HepG2 (cell line): ENCODE measurements around the gene SEMA4C. TPM values are rescaled to one million over a fixed set of nuclear protein-coding genes. Genes with fewer than 3 reads are reported as not detected.

Source experiments
- FOXJ3 ChIP-seq: sonication (generic); formaldehyde crosslinking; IDR thresholded peaks from 2 replicates; pipeline ENCODE4 v1.4.0; 2020; ENCODE audit warnings: missing genetic modification reagents, mild to moderate bottlenecking, borderline replicate concordance
- HNF1B ChIP-seq: sonication (generic); formaldehyde crosslinking; IDR thresholded peaks from 2 replicates; pipeline ENCODE4 v1.5.1; 2020; ENCODE audit warnings: mild to moderate bottlenecking, moderate library complexity, missing genetic modification reagents
- MAZ ChIP-seq, 2 experiments: sonication (generic) in 1 of 2; formaldehyde crosslinking in 1 of 2; IDR thresholded peaks; 2 replicates each; pipeline versions ENCODE4 v1.5.0 to v1.6.1; 2012 to 2020; ENCODE audit warnings: low read depth in 2 of 2, mild to moderate bottlenecking in 2 of 2, borderline replicate concordance in 1 of 2, improper control_type of control experiment in 1 of 2, low read length in 1 of 2, missing genetic modification reagents in 1 of 2, moderate library complexity in 1 of 2
- MTF1 ChIP-seq: sonication (generic); formaldehyde crosslinking; IDR thresholded peaks from 2 replicates; pipeline ENCODE4 v1.5.0; 2020; ENCODE audit warnings: missing genetic modification reagents
- NCOA5 ChIP-seq: sonication (generic); formaldehyde crosslinking; IDR thresholded peaks from 2 replicates; pipeline ENCODE4 v1.4.0; 2020; ENCODE audit warnings: missing genetic modification reagents
- NFE2L2 ChIP-seq: fragments of 150-350 bp; IDR thresholded peaks from 2 replicates; pipeline ENCODE4 v1.6.1; 2014; ENCODE audit warnings: low read length
- POGK ChIP-seq: sonication (generic); formaldehyde crosslinking; conservative IDR thresholded peaks from 2 replicates; pipeline ENCODE4 v1.8.0; 2022; ENCODE audit warnings: mild to moderate bottlenecking, moderate library complexity, missing genetic modification reagents
- RBM39 ChIP-seq: fragments of 200-400 bp; formaldehyde crosslinking; IDR thresholded peaks from one replicate; pipeline ENCODE4 v1.6.1; 2018; ENCODE audit warnings: antibody characterized with exemption, mild to moderate bottlenecking, low read depth, low read length; ENCODE audit not compliant: poor library complexity, severe bottlenecking
- SOX5 ChIP-seq: IDR thresholded peaks from 2 replicates; pipeline ENCODE4 v1.6.1; 2016; ENCODE audit warnings: borderline replicate concordance
- SP140L ChIP-seq: sonication (generic); formaldehyde crosslinking; IDR thresholded peaks from 2 replicates; pipeline ENCODE4 v1.4.0; 2020; ENCODE audit warnings: missing genetic modification reagents, borderline replicate concordance
- ZBTB42 ChIP-seq: sonication (generic); formaldehyde crosslinking; IDR thresholded peaks from 2 replicates; pipeline ENCODE4 v1.5.0; 2020; ENCODE audit warnings: mild to moderate bottlenecking, missing genetic modification reagents
- ZNF12 ChIP-seq: sonication (generic); formaldehyde crosslinking; IDR thresholded peaks from 2 replicates; pipeline ENCODE4 v1.5.0; 2020; ENCODE audit warnings: missing genetic modification reagents
- ZNF275 ChIP-seq: sonication (generic); formaldehyde crosslinking; IDR thresholded peaks from 2 replicates; pipeline ENCODE4 v1.8.0; 2022; ENCODE audit warnings: missing genetic modification reagents, mild to moderate bottlenecking, inconsistent platforms, borderline replicate concordance
- ZNF30 ChIP-seq: sonication (generic); formaldehyde crosslinking; IDR thresholded peaks from 2 replicates; pipeline ENCODE4 v1.5.0; 2020; ENCODE audit warnings: mild to moderate bottlenecking, missing genetic modification reagents
- ZNF615 ChIP-seq: sonication (generic); formaldehyde crosslinking; IDR thresholded peaks from 2 replicates; pipeline ENCODE4 v1.5.0; 2020; ENCODE audit warnings: mild to moderate bottlenecking, missing genetic modification reagents, borderline replicate concordance
- ZNF737 ChIP-seq: sonication (generic); formaldehyde crosslinking; IDR thresholded peaks from 2 replicates; pipeline ENCODE4 v1.5.0; 2020; ENCODE audit warnings: missing genetic modification reagents, mild to moderate bottlenecking, borderline replicate concordance
- polyA plus RNA-seq, 8 experiments: library from polyadenylated mRNA; depleted of rRNA in 3 of 8; stranded (reverse) in 7 of 8; unstranded in 1 of 8; fragments of >200 nt; fragmentation: Illumina TruSeq in 4 of 8; extraction: Trizol in 4 of 8; gene quantifications; 2 replicates each; pipeline versions ENCODE4 v1.2.1 to v1.2.3, GENCODE V29; 2011 to 2016; ENCODE audit warnings: low read depth in 4 of 8, missing spikeins in 1 of 8, mixed read lengths in 1 of 8; ENCODE audit not compliant: insufficient read depth in 1 of 8
- total RNA-seq, 5 experiments: library from RNA; depleted of rRNA; stranded (reverse); fragments of >200 nt; fragmentation: Illumina TruSeq; extraction: Trizol; gene quantifications; 2 replicates each; pipeline ENCODE4 v1.2.3, GENCODE V29; 2016; ENCODE audit warnings: low read depth in 1 of 5
- TF ChIP-seq, protein P1 (sequence below): IDR thresholded peaks from 2 replicates; pipeline ENCODE4 v1.6.1; 2012; ENCODE audit warnings: low read length, improper control_type of control experiment
- TF ChIP-seq, protein P2 (sequence below): sonication (generic); formaldehyde crosslinking; IDR thresholded peaks from 2 replicates; pipeline ENCODE4 v1.4.0; 2020; ENCODE audit warnings: missing genetic modification reagents

The SEMA4C gene
- total and polyA plus RNA-seq, 2 of the 13 experiments (the other 11 are each of a cell fraction or from before 2014, with no cell fraction given), result 25.9 to 46.6 TPM

DNA sequence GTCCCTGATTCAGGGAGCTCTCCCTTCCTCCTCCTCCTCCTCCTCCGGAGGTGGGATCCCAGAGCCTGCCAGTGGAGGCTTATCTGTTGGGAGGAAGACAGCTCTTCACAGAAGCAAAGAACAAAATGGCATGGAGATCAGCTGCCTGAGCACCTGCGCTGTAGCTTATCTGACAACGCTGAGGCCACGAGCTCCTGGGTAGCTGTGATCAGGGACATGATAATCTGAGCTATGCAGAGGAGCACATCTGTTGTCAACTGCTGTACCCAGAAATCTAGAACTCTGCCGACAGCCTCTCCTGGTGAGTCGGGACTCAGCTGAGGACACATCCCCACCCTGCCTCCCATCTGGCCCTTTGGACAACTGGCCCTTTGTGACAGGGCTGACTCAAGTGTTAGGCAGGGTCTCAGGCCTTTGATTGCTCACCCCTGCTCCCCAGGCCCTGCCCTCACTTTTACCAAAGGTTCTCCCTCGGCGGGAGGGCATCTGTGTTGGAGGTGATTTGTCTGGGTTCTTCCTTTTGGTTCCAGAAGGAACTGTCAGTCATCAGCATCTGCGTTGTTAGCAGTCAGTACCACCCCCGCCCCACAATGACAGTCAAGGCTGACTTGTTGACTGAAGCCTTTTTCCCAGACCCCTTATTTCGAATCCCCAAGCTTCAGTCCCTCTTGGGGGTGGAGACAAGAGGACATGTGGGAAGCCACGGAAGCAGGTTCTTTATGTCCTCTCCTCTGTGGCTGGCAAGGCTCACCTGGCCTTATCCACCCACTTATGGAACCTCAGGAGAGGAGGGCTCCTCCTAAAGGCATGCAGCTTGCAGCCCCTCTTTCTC, 59.7 kb downstream of the SEMA4C start (continued):
- TF ChIP-seq ZBTB42 (CRISPR knock-in tag) (no peak), POGK (CRISPR knock-in tag) (no peak), MAZ (IDR thresholded peaks at IDR 0.05; ENCODE audit: borderline replicate concordance, low read depth, low read length) (no peak), MAZ (CRISPR knock-in tag; IDR thresholded peaks at IDR 0.05; ENCODE audit: low read depth) (no peak), SP140L (CRISPR knock-in tag) (no peak), SOX5 (no peak), ZNF30 (CRISPR knock-in tag) (no peak), RBM39 (no peak), ZNF737 (CRISPR knock-in tag) (no peak), FOXJ3 (CRISPR knock-in tag) (no peak), ZNF615 (CRISPR knock-in tag) (no peak), NFE2L2 (no peak), MTF1 (CRISPR knock-in tag) (no peak), NCOA5 (CRISPR knock-in tag) (no peak), ZNF12 (CRISPR knock-in tag) (no peak), HNF1B (no peak), ZNF275 (CRISPR knock-in tag) (no peak)
- TF ChIP-seq, protein P1, sequence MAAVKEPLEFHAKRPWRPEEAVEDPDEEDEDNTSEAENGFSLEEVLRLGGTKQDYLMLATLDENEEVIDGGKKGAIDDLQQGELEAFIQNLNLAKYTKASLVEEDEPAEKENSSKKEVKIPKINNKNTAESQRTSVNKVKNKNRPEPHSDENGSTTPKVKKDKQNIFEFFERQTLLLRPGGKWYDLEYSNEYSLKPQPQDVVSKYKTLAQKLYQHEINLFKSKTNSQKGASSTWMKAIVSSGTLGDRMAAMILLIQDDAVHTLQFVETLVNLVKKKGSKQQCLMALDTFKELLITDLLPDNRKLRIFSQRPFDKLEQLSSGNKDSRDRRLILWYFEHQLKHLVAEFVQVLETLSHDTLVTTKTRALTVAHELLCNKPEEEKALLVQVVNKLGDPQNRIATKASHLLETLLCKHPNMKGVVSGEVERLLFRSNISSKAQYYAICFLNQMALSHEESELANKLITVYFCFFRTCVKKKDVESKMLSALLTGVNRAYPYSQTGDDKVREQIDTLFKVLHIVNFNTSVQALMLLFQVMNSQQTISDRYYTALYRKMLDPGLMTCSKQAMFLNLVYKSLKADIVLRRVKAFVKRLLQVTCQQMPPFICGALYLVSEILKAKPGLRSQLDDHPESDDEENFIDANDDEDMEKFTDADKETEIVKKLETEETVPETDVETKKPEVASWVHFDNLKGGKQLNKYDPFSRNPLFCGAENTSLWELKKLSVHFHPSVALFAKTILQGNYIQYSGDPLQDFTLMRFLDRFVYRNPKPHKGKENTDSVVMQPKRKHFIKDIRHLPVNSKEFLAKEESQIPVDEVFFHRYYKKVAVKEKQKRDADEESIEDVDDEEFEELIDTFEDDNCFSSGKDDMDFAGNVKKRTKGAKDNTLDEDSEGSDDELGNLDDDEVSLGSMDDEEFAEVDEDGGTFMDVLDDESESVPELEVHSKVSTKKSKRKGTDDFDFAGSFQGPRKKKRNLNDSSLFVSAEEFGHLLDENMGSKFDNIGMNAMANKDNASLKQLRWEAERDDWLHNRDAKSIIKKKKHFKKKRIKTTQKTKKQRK, result no peak
- TF ChIP-seq, protein P2, sequence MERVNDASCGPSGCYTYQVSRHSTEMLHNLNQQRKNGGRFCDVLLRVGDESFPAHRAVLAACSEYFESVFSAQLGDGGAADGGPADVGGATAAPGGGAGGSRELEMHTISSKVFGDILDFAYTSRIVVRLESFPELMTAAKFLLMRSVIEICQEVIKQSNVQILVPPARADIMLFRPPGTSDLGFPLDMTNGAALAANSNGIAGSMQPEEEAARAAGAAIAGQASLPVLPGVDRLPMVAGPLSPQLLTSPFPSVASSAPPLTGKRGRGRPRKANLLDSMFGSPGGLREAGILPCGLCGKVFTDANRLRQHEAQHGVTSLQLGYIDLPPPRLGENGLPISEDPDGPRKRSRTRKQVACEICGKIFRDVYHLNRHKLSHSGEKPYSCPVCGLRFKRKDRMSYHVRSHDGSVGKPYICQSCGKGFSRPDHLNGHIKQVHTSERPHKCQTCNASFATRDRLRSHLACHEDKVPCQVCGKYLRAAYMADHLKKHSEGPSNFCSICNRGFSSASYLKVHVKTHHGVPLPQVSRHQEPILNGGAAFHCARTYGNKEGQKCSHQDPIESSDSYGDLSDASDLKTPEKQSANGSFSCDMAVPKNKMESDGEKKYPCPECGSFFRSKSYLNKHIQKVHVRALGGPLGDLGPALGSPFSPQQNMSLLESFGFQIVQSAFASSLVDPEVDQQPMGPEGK, result no peak; the same call in 1 of the 2 replicates
